H9 (cell line): ENCODE measurements around the gene ATPAF2. TPM values are rescaled to one million over a fixed set of nuclear protein-coding genes. Genes with fewer than 3 reads are reported as not detected.

ENCODE experiments used
- DNase-seq: peaks from one replicate; pipeline ENCODE4 v3.0.0-alpha.2; 2017
- H2AFZ ChIP-seq: one replicate; pipeline ENCODE4 v1.6.1; 2013; ENCODE audit warnings: mild to moderate bottlenecking, low read length, control low read depth, moderate library complexity
- H2AK5ac ChIP-seq: 2 replicates; pipeline ENCODE4 v1.6.1; 2013; ENCODE audit warnings: low read length, control low read depth, mixed read lengths; ENCODE audit not compliant: insufficient read length
- H2BK120ac ChIP-seq: one replicate; pipeline ENCODE4 v1.6.1; 2013; ENCODE audit warnings: low read depth, mild to moderate bottlenecking, low read length, control low read depth, inconsistent platforms; ENCODE audit not compliant: poor library complexity, severe bottlenecking
- H2BK12ac ChIP-seq: 2 replicates; pipeline ENCODE4 v1.6.1; 2013; ENCODE audit warnings: low read length, control low read depth, mixed read lengths, low read depth; ENCODE audit not compliant: insufficient read length
- H2BK15ac ChIP-seq: 2 replicates; pipeline ENCODE4 v1.6.1; 2013; ENCODE audit warnings: low read depth, low read length, control low read depth
- H2BK20ac ChIP-seq: one replicate; pipeline ENCODE4 v1.6.1; 2013; ENCODE audit warnings: low read depth, mild to moderate bottlenecking, low read length, control low read depth, inconsistent platforms; ENCODE audit not compliant: poor library complexity, severe bottlenecking
- H2BK5ac ChIP-seq: 2 replicates; pipeline ENCODE4 v1.6.1; 2013; ENCODE audit warnings: low read length, control low read depth, mixed read lengths; ENCODE audit not compliant: insufficient read length
- H3K14ac ChIP-seq: 2 replicates; pipeline ENCODE4 v1.6.1; 2013; ENCODE audit warnings: low read length, control low read depth; ENCODE audit not compliant: insufficient read depth
- H3K18ac ChIP-seq: 2 replicates; pipeline ENCODE4 v1.6.1; 2013; ENCODE audit warnings: low read depth, mild to moderate bottlenecking, mixed read lengths, low read length, control low read depth; ENCODE audit not compliant: insufficient read length
- H3K23ac ChIP-seq: 2 replicates; pipeline ENCODE4 v1.6.1; 2013; ENCODE audit warnings: low read length, control low read depth, mixed read lengths, low read depth; ENCODE audit not compliant: insufficient read length
- H3K23me2 ChIP-seq: 2 replicates; pipeline ENCODE4 v1.6.1; 2013; ENCODE audit warnings: low read depth, mild to moderate bottlenecking, mixed read lengths, low read length, control low read depth; ENCODE audit not compliant: insufficient read length, poor library complexity, severe bottlenecking
- H3K27ac ChIP-seq: 2 replicates; pipeline ENCODE4 v1.5.1; 2013; ENCODE audit warnings: low read length, control low read depth, mixed read lengths, low read depth; ENCODE audit not compliant: insufficient read length
- H3K27me3 ChIP-seq: 2 replicates; pipeline ENCODE4 v1.6.1; 2013; ENCODE audit warnings: low read length, control low read depth, inconsistent platforms; ENCODE audit not compliant: insufficient read depth
- H3K4ac ChIP-seq: 2 replicates; pipeline ENCODE4 v1.6.1; 2013; ENCODE audit warnings: low read depth, mild to moderate bottlenecking, control low read depth, inconsistent platforms, low read length, moderate library complexity
- H3K4me1 ChIP-seq: 2 replicates; pipeline ENCODE4 v1.6.1; 2013; ENCODE audit warnings: low read length, control low read depth, inconsistent platforms; ENCODE audit not compliant: insufficient read depth
- H3K4me2 ChIP-seq: 2 replicates; pipeline ENCODE4 v1.6.1; 2013; ENCODE audit warnings: low read length, control low read depth, mixed read lengths; ENCODE audit not compliant: insufficient read length, insufficient read depth
- H3K56ac ChIP-seq: 2 replicates; pipeline ENCODE4 v1.6.1; 2013; ENCODE audit warnings: low read depth, mild to moderate bottlenecking, mixed read lengths, low read length, control low read depth; ENCODE audit not compliant: insufficient read length
- H3K79me1 ChIP-seq: 2 replicates; pipeline ENCODE4 v1.6.1; 2013; ENCODE audit warnings: low read depth, mild to moderate bottlenecking, moderate library complexity, low read length, control low read depth, inconsistent platforms; ENCODE audit not compliant: insufficient read depth, poor library complexity, severe bottlenecking
- H3K79me2 ChIP-seq: 2 replicates; pipeline ENCODE4 v1.6.1; 2013; ENCODE audit warnings: low read length, control low read depth, inconsistent platforms; ENCODE audit not compliant: insufficient read depth
- H3K9ac ChIP-seq: 2 replicates; pipeline ENCODE4 v1.6.1; 2013; ENCODE audit warnings: low read length, control low read depth, mixed read lengths; ENCODE audit not compliant: insufficient read length; ENCODE audit errors: extremely low read depth
- H3K9me3 ChIP-seq: one replicate; pipeline ENCODE4 v1.6.1; 2013; ENCODE audit warnings: low read depth, low read length, inconsistent platforms; ENCODE audit not compliant: control insufficient read depth
- H3T11ph ChIP-seq: one replicate; pipeline ENCODE4 v1.6.1; 2013; ENCODE audit warnings: mild to moderate bottlenecking, low read length, control low read depth, inconsistent platforms
- H4K20me1 ChIP-seq: one replicate; pipeline ENCODE4 v1.6.1; 2013; ENCODE audit not compliant: control insufficient read depth, insufficient read length, insufficient read depth
- H4K5ac ChIP-seq: 2 replicates; pipeline ENCODE4 v1.6.1; 2013; ENCODE audit warnings: low read depth, mild to moderate bottlenecking, mixed read lengths, low read length, control low read depth; ENCODE audit not compliant: insufficient read length
- H4K8ac ChIP-seq: replicated peaks from 2 replicates; pipeline ENCODE4 v1.6.1; 2013; ENCODE audit warnings: low read length, control low read depth, mixed read lengths, low read depth; ENCODE audit not compliant: insufficient read length
- H4K91ac ChIP-seq: 2 replicates; pipeline ENCODE4 v1.6.1; 2013; ENCODE audit warnings: low read depth, mild to moderate bottlenecking, moderate library complexity, mixed read lengths, low read length, control low read depth; ENCODE audit not compliant: insufficient read length
- H3K27ac Mint-ChIP-seq, 3 experiments: 2 replicates in 2 of 3; 3 replicates in 1 of 3; pipeline ENCODE4 v1.8.0; 2020 to 2021; ENCODE audit warnings: mixed read lengths in 3 of 3, mild to moderate bottlenecking in 1 of 3, moderate library complexity in 1 of 3
- H3K27me3 Mint-ChIP-seq: 2 replicates; pipeline ENCODE4 v1.8.0; 2021; ENCODE audit warnings: low read depth, mild to moderate bottlenecking, moderate library complexity, mixed read lengths
- H3K36me3 Mint-ChIP-seq, 3 experiments: 2 replicates in 2 of 3; 3 replicates in 1 of 3; pipeline ENCODE4 v1.8.0; 2020 to 2021; ENCODE audit warnings: low read depth in 3 of 3, mixed read lengths in 3 of 3; ENCODE audit not compliant: insufficient read depth in 1 of 3
- H3K4me1 Mint-ChIP-seq, 2 experiments: 2 replicates each; pipeline ENCODE4 v1.8.0; 2020; ENCODE audit warnings: mixed read lengths in 2 of 2
- H3K4me3 Mint-ChIP-seq, 2 experiments: 2 replicates in 1 of 2; 3 replicates in 1 of 2; pipeline ENCODE4 v1.8.0; 2020 to 2021; ENCODE audit warnings: mild to moderate bottlenecking in 2 of 2, mixed read lengths in 2 of 2, moderate library complexity in 1 of 2
- H3K9me3 Mint-ChIP-seq, 2 experiments: 2 replicates in 1 of 2; 3 replicates in 1 of 2; pipeline ENCODE4 v1.8.0; 2020; ENCODE audit warnings: mild to moderate bottlenecking in 2 of 2, mixed read lengths in 2 of 2, moderate library complexity in 1 of 2
- WGBS: extraction: QIAGEN DNeasy Blood & Tissue Kit; methylation state at CpG from one replicate; pipeline ENCODE4 v1.1.7; 2013; ENCODE audit warnings: missing lambda C conversion rate, low lambda C conversion rate, mixed read lengths; ENCODE audit not compliant: insufficient read length; ENCODE audit errors: extremely low coverage; 5-methylcytosine and 5-hydroxymethylcytosine counted together
- total RNA-seq: library from RNA; stranded (reverse); gene quantifications from 2 replicates; pipeline ENCODE4 v1.2.1, GENCODE V29; 2021
- TF ChIP-seq, protein P1 (sequence below): fragments of 200-600 bp; sonication (generic); conservative IDR thresholded peaks from 3 replicates; pipeline ENCODE4 v1.8.0; 2021; ENCODE audit warnings: antibody characterized with exemption, mild to moderate bottlenecking

The ATPAF2 gene
- total RNA-seq, 1 experiment from 2014 or later = 21.4 TPM

- Histone ChIP-seq H3K4ac (no peak overlapping the region), H3K79me2 (no peaks in the 10 kb centered on the region), H4K91ac (no peak overlapping the region), H3K27me3 (no peaks in the 10 kb centered on the region), H4K5ac (no peak overlapping the region), H3K9ac (no peak overlapping the region), H3K23ac (no peak overlapping the region), H2AK5ac (no peak overlapping the region), H2BK15ac (no peak overlapping the region), H2BK12ac (no peak overlapping the region), H3K56ac (no peak overlapping the region), H2BK20ac (no peak overlapping the region), H3K18ac (no peak overlapping the region), H2AFZ (no peak overlapping the region), H2BK5ac (no peak overlapping the region), H3K14ac (no peak overlapping the region), H3K9me3 (no peaks in the 10 kb centered on the region), H3T11ph (no peak overlapping the region), H3K23me2 (no peaks in the 10 kb centered on the region), H4K8ac (no peak overlapping the region), H3K4me2 (no peak overlapping the region), H4K20me1 (no peaks in the 10 kb centered on the region), H3K79me1 (no peaks in the 10 kb centered on the region), H3K27ac (no peak overlapping the region), H3K4me1 (no peaks in the 10 kb centered on the region), H2BK120ac (no peak overlapping the region)
- Mint-ChIP-seq H3K4me3 (no peak overlapping the region), H3K4me1 (no peaks in the 10 kb centered on the region), H3K9me3 (no peaks in the 10 kb centered on the region), H3K36me3 (no peaks in the 10 kb centered on the region), H3K27ac (no peak overlapping the region), H3K27me3 (peaks cover 9% of the 10 kb centered on the region)
- no peak for DNase-seq
- no CpG with 5 or more reads among the region's 7 CpGs for WGBS
- TF ChIP-seq, protein P1, sequence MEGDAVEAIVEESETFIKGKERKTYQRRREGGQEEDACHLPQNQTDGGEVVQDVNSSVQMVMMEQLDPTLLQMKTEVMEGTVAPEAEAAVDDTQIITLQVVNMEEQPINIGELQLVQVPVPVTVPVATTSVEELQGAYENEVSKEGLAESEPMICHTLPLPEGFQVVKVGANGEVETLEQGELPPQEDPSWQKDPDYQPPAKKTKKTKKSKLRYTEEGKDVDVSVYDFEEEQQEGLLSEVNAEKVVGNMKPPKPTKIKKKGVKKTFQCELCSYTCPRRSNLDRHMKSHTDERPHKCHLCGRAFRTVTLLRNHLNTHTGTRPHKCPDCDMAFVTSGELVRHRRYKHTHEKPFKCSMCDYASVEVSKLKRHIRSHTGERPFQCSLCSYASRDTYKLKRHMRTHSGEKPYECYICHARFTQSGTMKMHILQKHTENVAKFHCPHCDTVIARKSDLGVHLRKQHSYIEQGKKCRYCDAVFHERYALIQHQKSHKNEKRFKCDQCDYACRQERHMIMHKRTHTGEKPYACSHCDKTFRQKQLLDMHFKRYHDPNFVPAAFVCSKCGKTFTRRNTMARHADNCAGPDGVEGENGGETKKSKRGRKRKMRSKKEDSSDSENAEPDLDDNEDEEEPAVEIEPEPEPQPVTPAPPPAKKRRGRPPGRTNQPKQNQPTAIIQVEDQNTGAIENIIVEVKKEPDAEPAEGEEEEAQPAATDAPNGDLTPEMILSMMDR = no peak
Measured at GRCh38 chr17:18076936-18077335, 38.0 kb upstream of the ATPAF2 start.
